ENCODE data around the gene ZDHHC11. TPM values are rescaled to one million over a fixed set of nuclear protein-coding genes. Genes with fewer than 3 reads are reported as not detected.
A peak's percentile ranks its signal among the peaks of the same experiment; 100 is the strongest.

The ZDHHC11 gene
- total RNA-seq, 4 donors from 2014 or later = 3.4 to 23.5 (median 7.1) TPM

- TF ChIP-seq CTCF (IDR thresholded peaks at IDR 0.05) (no peak), POLR2A (IDR thresholded peaks at IDR 0.05) (no peak)
- no peak for DNase-seq (ENCODE audit: low spot score in 2 of 2)
- H3K4me3 ChIP-seq (ENCODE audit: low read depth, poor library complexity, severe bottlenecking) = no peak overlapping the region
- 88 to 89% methylated on average over 55 of the region's 55 CpGs for WGBS, 2 donors
- intact Hi-C loops (cut with DNase I; ENCODE audit: low total_unique reads) = no loop called here
Observed at GRCh38 chr5:852431-853401, 1.9 kb upstream of the ZDHHC11 start.

GRCh38 chr5:852018-852417 lies 1.2 kb upstream of the ZDHHC11 start:
- no peak overlapping the region for H3K4me3 ChIP-seq (ENCODE audit: low read depth, poor library complexity, severe bottlenecking)
- intact Hi-C loops (cut with DNase I; ENCODE audit: low total_unique reads) = no loop called here
- DNase-seq (ENCODE audit: low spot score in 2 of 2) = no peak
- no peak for TF ChIP-seq CTCF (IDR thresholded peaks at IDR 0.05)
- no peak for TF ChIP-seq POLR2A (IDR thresholded peaks at IDR 0.05)
- WGBS, 2 donors = 36 to 55% methylated on average over 5 of the region's 5 CpGs

- WGBS, 2 donors = 62 to 69% methylated on average over 16 of the region's 16 CpGs
- intact Hi-C loops (cut with DNase I; ENCODE audit: low total_unique reads) = no loop called here
- DNase-seq (ENCODE audit: low spot score in 2 of 2) = peak in 1 of 2 donors; percentile 81
- H3K4me3 ChIP-seq (ENCODE audit: low read depth, poor library complexity, severe bottlenecking) = no peak overlapping the region
- TF ChIP-seq CTCF (IDR thresholded peaks at IDR 0.05) (no peak), POLR2A (IDR thresholded peaks at IDR 0.05) (no peak)
Observed at GRCh38 chr5:851553-851952, 767 bp upstream of the ZDHHC11 start.

- intact Hi-C loops (cut with DNase I; ENCODE audit: low total_unique reads) = no loop called here
- no peak overlapping the region for H3K4me3 ChIP-seq (ENCODE audit: low read depth, poor library complexity, severe bottlenecking)
- TF ChIP-seq CTCF (IDR thresholded peaks at IDR 0.05) = no peak
- TF ChIP-seq POLR2A (IDR thresholded peaks at IDR 0.05) = no peak
- DNase-seq (ENCODE audit: low spot score in 2 of 2) = peak in 1 of 2 donors; percentile 78
- 53 to 67% methylated on average over 19 of the region's 19 CpGs for WGBS, 2 donors
Observed at GRCh38 chr5:851076-851475, 290 bp upstream of the ZDHHC11 start.

- intact Hi-C loops (cut with DNase I; ENCODE audit: low total_unique reads) = loop anchor here (10.0 kb wide), 1 partner anchor 85 kb away; no protein-coding TSS in a partner anchor
- DNase-seq (ENCODE audit: low spot score in 2 of 2) = peak in 1 of 2 donors; percentile 78
- 33 to 41% methylated on average over 8 to 20 of the region's 20 CpGs for WGBS, 2 donors
- no peak overlapping the region for H3K4me3 ChIP-seq (ENCODE audit: low read depth, poor library complexity, severe bottlenecking)
- TF ChIP-seq POLR2A (IDR thresholded peaks at IDR 0.05) (no peak), CTCF (IDR thresholded peaks at IDR 0.05) (no peak)
Observed at GRCh38 chr5:849651-850301, 1.0 kb downstream of the ZDHHC11 start.
